Endothelial cell of umbilical vein (primary cell): ENCODE data around the gene PTGIR. TPM values are rescaled to one million over a fixed set of nuclear protein-coding genes. Genes with fewer than 3 reads are reported as not detected.

ENCODE experiments used
- BruUV-seq: library from RNA; stranded (reverse); fragments of 400-500 nt; replicated peaks from 2 replicates; lab custom pipeline; 2021; lab: Mats Ljungman, UMichigan
- CTCF ChIA-PET: fragments of 300-600, 350-600 bp; sonication (Branson Sonifier 250); formaldehyde crosslinking; loops from one replicate; lab custom pipeline; 2021; ENCODE audit warnings: antibody characterized with exemption, inconsistent platforms; lab: Charles Lee
- POLR2A ChIA-PET: fragments of 300-600, 350-600 bp; sonication (Branson Sonifier 250); formaldehyde crosslinking; loops from one replicate; lab custom pipeline; 2021; ENCODE audit warnings: antibody characterized with exemption, inconsistent platforms; lab: Charles Lee
- DNase-seq: peaks from one replicate; pipeline ENCODE4 v3.0.0-alpha.2; 2011; ENCODE audit warnings: low read depth, low spot score
- FAIRE-seq: peaks from 2 replicates; lab custom pipeline; 2011; peaks lifted over from hg19 to GRCh38; lab: Jason Lieb, UNC
- H2AFZ ChIP-seq: 2 replicates; pipeline ENCODE4 v1.6.0; 2012; ENCODE audit warnings: low read depth, low read length, control low read depth, inconsistent platforms
- H3K27ac ChIP-seq: 2 replicates; pipeline ENCODE4 v1.5.1; 2011; ENCODE audit warnings: low read depth, mild to moderate bottlenecking, control low read depth, low read length, moderate library complexity; ENCODE audit not compliant: insufficient read depth
- H3K27me3 ChIP-seq, 2 experiments: 2 replicates each; pipeline versions ENCODE4 v1.6.0 to v1.6.1; 2011; ENCODE audit warnings: low read length in 2 of 2, mixed read lengths in 1 of 2; ENCODE audit not compliant: control insufficient read depth in 2 of 2, insufficient read depth in 2 of 2
- H3K36me3 ChIP-seq, 2 experiments: 2 replicates in 1 of 2; 3 replicates in 1 of 2; pipeline ENCODE4 v1.5.1; 2011; ENCODE audit warnings: low read length in 2 of 2, mild to moderate bottlenecking in 1 of 2, moderate library complexity in 1 of 2; ENCODE audit not compliant: control insufficient read depth in 2 of 2, insufficient read depth in 2 of 2; ENCODE audit errors: extremely low read depth in 1 of 2
- H3K4me1 ChIP-seq: 3 replicates; pipeline ENCODE4 v1.5.1; 2011; ENCODE audit warnings: mild to moderate bottlenecking, low read length; ENCODE audit not compliant: control insufficient read depth, insufficient read depth; ENCODE audit errors: extremely low read depth
- H3K4me2 ChIP-seq: 2 replicates; pipeline ENCODE4 v1.6.1; 2011; ENCODE audit warnings: low read length, control low read depth, mixed read lengths; ENCODE audit not compliant: insufficient read depth
- H3K4me3 ChIP-seq, 3 experiments: fragments of 200-600 bp in 1 of 3; sonication (generic), shearing (Covaris generic) in 1 of 3; replicated peaks in 1 of 3; 2 replicates each; pipeline ENCODE4 v1.5.1; 2011 to 2016; ENCODE audit warnings: control low read depth in 3 of 3, low read length in 3 of 3, mild to moderate bottlenecking in 2 of 3, inconsistent platforms in 1 of 3, low read depth in 1 of 3, moderate library complexity in 1 of 3; ENCODE audit not compliant: insufficient read depth in 1 of 3
- H3K79me2 ChIP-seq: 2 replicates; pipeline ENCODE4 v1.6.0; 2012; ENCODE audit warnings: low read length, inconsistent platforms; ENCODE audit not compliant: control insufficient read depth, insufficient read depth
- H3K9ac ChIP-seq: replicated peaks from 2 replicates; pipeline ENCODE3; 2011; ENCODE audit warnings: low read length, control low read depth; ENCODE audit not compliant: insufficient read depth; ENCODE audit errors: extremely low read depth
- H3K9me1 ChIP-seq: replicated peaks from 3 replicates; pipeline ENCODE4 v1.6.0; 2011; ENCODE audit warnings: mild to moderate bottlenecking, low read length; ENCODE audit not compliant: control insufficient read depth, insufficient read depth; ENCODE audit errors: extremely low read depth
- H3K9me3 ChIP-seq: replicated peaks from 2 replicates; pipeline ENCODE4 v1.5.1; 2012; ENCODE audit warnings: low read length, inconsistent platforms; ENCODE audit not compliant: control insufficient read depth, insufficient read depth
- H4K20me1 ChIP-seq: replicated peaks from 2 replicates; pipeline ENCODE3; 2011; ENCODE audit warnings: mild to moderate bottlenecking, low read length; ENCODE audit not compliant: control insufficient read depth, insufficient read depth; ENCODE audit errors: extremely low read depth
- CTCF ChIP-seq, 2 donors: IDR thresholded peaks; 1 replicate in 1 of 2; 2 replicates in 1 of 2; pipeline ENCODE4 v1.5.1; 2011; ENCODE audit warnings: low read length in 2 of 2, mild to moderate bottlenecking in 2 of 2, moderate library complexity in 2 of 2, control low read depth in 1 of 2, inconsistent platforms in 1 of 2, low read depth in 1 of 2; ENCODE audit not compliant: insufficient read depth in 1 of 2; ENCODE audit errors: extremely low read depth in 1 of 2
- EZH2 ChIP-seq: IDR thresholded peaks from 2 replicates; pipeline ENCODE4 v1.6.1; 2012; ENCODE audit warnings: borderline replicate concordance, low read depth, mild to moderate bottlenecking, moderate library complexity, low read length, inconsistent platforms; ENCODE audit not compliant: severe bottlenecking
- FOS ChIP-seq: IDR thresholded peaks from 2 replicates; pipeline ENCODE4 v1.6.1; 2011; ENCODE audit warnings: mild to moderate bottlenecking, low read length, moderate library complexity, borderline replicate concordance; ENCODE audit not compliant: insufficient read depth
- GATA2 ChIP-seq: IDR thresholded peaks from 2 replicates; pipeline ENCODE4 v1.7.0; 2011; ENCODE audit warnings: low read depth, mild to moderate bottlenecking, moderate library complexity, mixed read lengths, low read length; ENCODE audit not compliant: insufficient read length, insufficient read depth
- JUN ChIP-seq: IDR thresholded peaks from 2 replicates; pipeline ENCODE4 v1.6.1; 2011; ENCODE audit warnings: borderline replicate concordance, low read depth; ENCODE audit not compliant: insufficient read length, insufficient read depth
- MAX ChIP-seq: IDR thresholded peaks from 2 replicates; pipeline ENCODE4 v1.6.1; 2011; ENCODE audit not compliant: insufficient read depth, insufficient read length
- MYC ChIP-seq: IDR thresholded peaks from one replicate; pipeline ENCODE4 v1.6.1; 2011; ENCODE audit warnings: mild to moderate bottlenecking, low read depth, low read length
- POLR2A ChIP-seq: IDR thresholded peaks from 2 replicates; pipeline ENCODE4 v1.6.1; 2012; ENCODE audit warnings: low read depth, mild to moderate bottlenecking, control low read depth, low read length
- POLR2AphosphoS5 ChIP-seq: IDR thresholded peaks from 2 replicates; pipeline ENCODE4 v1.6.1; 2012; ENCODE audit warnings: low read depth, mild to moderate bottlenecking, control low read depth, low read length, moderate library complexity; ENCODE audit not compliant: insufficient read depth
- dilution Hi-C: fragments of 300-500 bp; cut with MboI; formaldehyde crosslinking; loops from one replicate; pipeline ENCODE4 v1.15.0; 2019; ENCODE audit warnings: low sequenced_read_pairs; ENCODE audit not compliant: extremely low pct_ligation_motif_present
- intact Hi-C: fragments of 100-400 bp; cut with micrococcal nuclease; formaldehyde crosslinking; loops from one replicate; pipeline ENCODE4 v1.10.0; 2022
- polyA plus RNA-seq, 4 experiments: library from polyadenylated mRNA; depleted of rRNA in 3 of 4; stranded (reverse) in 3 of 4; unstranded in 1 of 4; fragments of >200 nt; gene quantifications; 2 replicates each; pipeline versions ENCODE4 v1.2.1 to v1.2.3, GENCODE V29; 2011 to 2012; ENCODE audit warnings: missing spikeins in 1 of 4
- total RNA-seq: library from RNA; stranded (reverse); gene quantifications from 2 replicates; pipeline ENCODE4 v1.2.3, GENCODE V29; 2021

PTGIR gene
- total and polyA plus RNA-seq, 2 donors (not counting 3 experiments of a cell fraction or from before 2014, with no cell fraction given) = 0.55 to 2.7 TPM

- intact Hi-C loops (loop anchor here (1.0 to 2.0 kb wide), 7 partner anchors 28 to 133 kb away; no protein-coding TSS in a partner anchor), dilution Hi-C loops (no loop called here)
- Histone ChIP-seq H3K9ac (peak overlapping the region; percentile 51), H3K9me3 (no peaks in the 10 kb centered on the region), H3K27ac (peak overlapping the region; percentile 34), H3K4me3 (peak overlapping the region; percentile 20 to 57 (median 29)), H3K4me1 (peaks cover 14% of the 10 kb centered on the region), H3K9me1 (no peaks in the 10 kb centered on the region), H2AFZ (peak overlapping the region; percentile 76), H3K36me3 (no peaks in the 10 kb centered on the region), H4K20me1 (no peaks in the 10 kb centered on the region), H3K79me2 (no peaks in the 10 kb centered on the region), H3K27me3 (peaks cover 13 to 22% of the 10 kb centered on the region in 2 experiments), H3K4me2 (peak overlapping the region; percentile 79)
- peak; percentile 94 for FAIRE-seq
- POLR2A ChIA-PET = interaction anchor here (0.7 to 1.9 kb wide), 6 partner anchors 25 to 126 kb away, joined by 3 to 8 read pairs (median 4); partner anchors contain the start of genes PTGIR and SLC1A5
- CTCF ChIA-PET = interaction anchor here (0.6 to 7.9 kb wide), 39 partner anchors 8 to 261 kb away, joined by 3 to 422 read pairs (median 5); partner anchors contain the start of genes CALM3, GNG8 and PTGIR
- TF ChIP-seq CTCF (IDR thresholded peaks at IDR 0.05; ENCODE audit: extremely low read depth in 1 of 2, insufficient read depth in 1 of 2, low read depth in 1 of 2, low read length in 2 of 2) (peak; percentile 92), POLR2A (no peak), MAX (no peak), EZH2 (no peak), MYC (no peak), JUN (peak; percentile 35), POLR2AphosphoS5 (no peak), FOS (peak; percentile 56), GATA2 (peak; percentile 27)
- peak; percentile 88 for DNase-seq
- no TSS peak for BruUV-seq
These were observed 37.1 kb upstream of the PTGIR start for GRCh38 chr19:46661735-46662592.
